Jurkat, Clone E6-1 (cell line): Measurements from ENCODE around the gene RRAGD.
"Not testable (repeated sequence)": the region's sequence is repeated elsewhere in the genome, so short reads cannot be mapped to it uniquely, and the experiment has no call there.

Experiments
- DNase-seq: peaks from one replicate; pipeline ENCODE4 v3.0.0-alpha.2; 2011; ENCODE audit warnings: low read depth, low spot score
- H3K4me3 ChIP-seq: 2 replicates; pipeline ENCODE4 v1.5.1; 2011; ENCODE audit warnings: mild to moderate bottlenecking, low read length, control low read depth, moderate library complexity

RRAGD gene

GRCh38 chr6:89415185-89415584 lies 3.1 kb upstream of the RRAGD start:
- H3K4me3 ChIP-seq = no peak overlapping the region
- no peak for DNase-seq

GRCh38 chr6:89414215-89414614 lies 2.1 kb upstream of the RRAGD start:
- H3K4me3 ChIP-seq = no peak overlapping the region
- DNase-seq = no peak

GRCh38 chr6:89413006-89413400 lies 930 bp upstream of the RRAGD start:
- DNase-seq = no peak
- peak overlapping the region; percentile 74 for H3K4me3 ChIP-seq

- DNase-seq = no peak
- H3K4me3 ChIP-seq = peak overlapping the region; percentile 74
These were observed 665 bp downstream of the RRAGD start for GRCh38 chr6:89411145-89412070.

- DNase-seq = no peak
These were observed 1.3 kb downstream of the RRAGD start for GRCh38 chr6:89410788-89411144.

GRCh38 chr6:89410231-89410761 lies 1.8 kb downstream of the RRAGD start:
- H3K4me3 ChIP-seq = no peak overlapping the region
- DNase-seq = no peak

More at GRCh38 chr6:89410788-89411144, 1.3 kb downstream of the RRAGD start:
- peak overlapping the region; percentile 74 for H3K4me3 ChIP-seq

- DNase-seq = no peak
- H3K4me3 ChIP-seq = no peak overlapping the region
These were observed 2.5 kb downstream of the RRAGD start for GRCh38 chr6:89409461-89410035.

- DNase-seq = no peak
These were observed 5.9 kb downstream of the RRAGD start for GRCh38 chr6:89406141-89406540.

GRCh38 chr6:89404512-89404911 lies 7.6 kb downstream of the RRAGD start:
- DNase-seq = no peak
- H3K4me3 ChIP-seq = no peak overlapping the region

More at GRCh38 chr6:89406141-89406540, 5.9 kb downstream of the RRAGD start:
- no peak overlapping the region for H3K4me3 ChIP-seq

GRCh38 chr6:89402776-89403175 lies 9.3 kb downstream of the RRAGD start:
- DNase-seq = no peak
- no peak overlapping the region for H3K4me3 ChIP-seq

GRCh38 chr6:89400912-89401399 lies 11.1 kb downstream of the RRAGD start:
- no peak overlapping the region for H3K4me3 ChIP-seq
- no peak for DNase-seq

- no peak for DNase-seq
- no peak overlapping the region for H3K4me3 ChIP-seq
These were observed 12.0 kb downstream of the RRAGD start for GRCh38 chr6:89400050-89400449.

GRCh38 chr6:89398762-89399525 lies 13.1 kb downstream of the RRAGD start:
- no peak overlapping the region for H3K4me3 ChIP-seq
- no peak for DNase-seq

- DNase-seq, H3K4me3 ChIP-seq: not testable (repeated sequence)
These were observed 14.2 kb downstream of the RRAGD start for GRCh38 chr6:89397884-89398283.

- H3K4me3 ChIP-seq = no peak overlapping the region
- no peak for DNase-seq
These were observed 18.4 kb downstream of the RRAGD start for GRCh38 chr6:89393659-89394058.

GRCh38 chr6:89392823-89393222 lies 19.2 kb downstream of the RRAGD start:
- no peak for DNase-seq
- H3K4me3 ChIP-seq = no peak overlapping the region

GRCh38 chr6:89388846-89389245 lies 23.2 kb downstream of the RRAGD start:
- no peak for DNase-seq

GRCh38 chr6:89387516-89388201 lies 24.4 kb downstream of the RRAGD start:
- no peak for DNase-seq
- H3K4me3 ChIP-seq = no peak overlapping the region

More at GRCh38 chr6:89388846-89389245, 23.2 kb downstream of the RRAGD start:
- H3K4me3 ChIP-seq = no peak overlapping the region

GRCh38 chr6:89386917-89387491 lies 25.1 kb downstream of the RRAGD start:
- no peak for DNase-seq
- no peak overlapping the region for H3K4me3 ChIP-seq
